ENCODE measurements around the gene MEIOB. TPM values are rescaled to one million over a fixed set of nuclear protein-coding genes. Genes with fewer than 3 reads are reported as not detected.
"Not testable (repeated sequence)": the region's sequence is repeated elsewhere in the genome, so short reads cannot be mapped to it uniquely, and the experiment has no call there.

Gene MEIOB
- total and polyA plus RNA-seq, 8 donors, result 0.13 TPM; not detected in 7

DNA sequence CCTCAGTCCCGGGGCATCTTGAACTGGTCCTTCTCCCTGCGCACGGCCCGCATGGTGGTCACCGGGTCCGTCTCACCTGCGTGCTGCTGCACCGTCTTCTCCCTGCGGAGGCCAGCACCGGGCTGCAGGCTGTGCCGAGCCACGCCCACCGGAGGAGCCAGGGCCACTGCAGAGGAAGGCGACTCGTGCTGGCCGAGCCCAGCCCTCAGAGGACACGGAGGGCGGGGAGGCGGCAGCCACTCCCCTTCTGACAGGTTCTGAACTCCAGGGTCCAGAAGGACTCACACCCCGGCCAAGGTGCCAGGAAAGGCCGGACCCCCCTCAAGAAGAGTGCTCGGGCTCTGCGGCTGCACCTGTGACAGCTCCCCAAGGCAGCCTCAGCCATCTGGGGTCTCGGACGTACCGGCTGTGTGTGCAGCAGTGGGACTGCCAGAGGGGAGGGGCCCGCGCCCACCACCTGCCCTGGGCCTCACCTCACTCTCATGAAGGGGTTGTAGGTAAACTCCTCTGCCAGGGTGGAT lies 62.6 kb downstream of the MEIOB start:
- WGBS, 5 donors, result 44 to 82% (median 63%) methylated on average over 23 to 28 of the region's 28 CpGs

DNA sequence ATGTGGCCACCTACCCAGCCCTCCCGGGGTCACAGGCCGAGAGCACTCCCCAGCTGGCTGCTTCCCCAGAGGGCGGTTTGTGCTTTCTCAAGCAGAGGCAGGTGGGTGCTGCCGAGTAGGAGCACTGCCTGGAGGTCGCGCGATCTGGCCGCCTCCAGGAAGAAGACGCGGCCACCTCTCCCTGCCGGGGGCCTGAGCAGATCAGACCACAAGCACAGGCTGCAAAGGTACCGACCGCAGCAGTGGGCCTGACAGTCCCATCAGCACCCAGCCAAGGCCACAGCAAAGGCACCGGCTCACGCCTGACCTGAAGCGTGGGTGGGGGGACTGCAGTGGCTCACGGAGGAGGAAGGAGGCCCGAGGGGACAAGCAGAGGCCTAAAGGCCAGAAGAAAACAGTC lies 63.3 kb downstream of the MEIOB start:
- Histone ChIP-seq H3K27me3 (no peaks in the 10 kb centered on the region), H3K9me3 (no peaks in the 10 kb centered on the region), H3K4me1 (peaks cover 0 to 12% (median 10%) of the 10 kb centered on the region in 4 donors), H3K4me3 (no peak overlapping the region), H3K27ac (no peak overlapping the region), H3K36me3 (peaks cover 24 to 73% (median 56%) of the 10 kb centered on the region in 4 donors)
- WGBS, 5 donors, result 74 to 88% (median 81%) methylated on average over 14 to 18 of the region's 18 CpGs
- TF ChIP-seq POLR2A (IDR thresholded peaks at IDR 0.05), result no peak
- no peak for TF ChIP-seq EP300 (IDR thresholded peaks at IDR 0.05)
- TF ChIP-seq, protein P1, sequence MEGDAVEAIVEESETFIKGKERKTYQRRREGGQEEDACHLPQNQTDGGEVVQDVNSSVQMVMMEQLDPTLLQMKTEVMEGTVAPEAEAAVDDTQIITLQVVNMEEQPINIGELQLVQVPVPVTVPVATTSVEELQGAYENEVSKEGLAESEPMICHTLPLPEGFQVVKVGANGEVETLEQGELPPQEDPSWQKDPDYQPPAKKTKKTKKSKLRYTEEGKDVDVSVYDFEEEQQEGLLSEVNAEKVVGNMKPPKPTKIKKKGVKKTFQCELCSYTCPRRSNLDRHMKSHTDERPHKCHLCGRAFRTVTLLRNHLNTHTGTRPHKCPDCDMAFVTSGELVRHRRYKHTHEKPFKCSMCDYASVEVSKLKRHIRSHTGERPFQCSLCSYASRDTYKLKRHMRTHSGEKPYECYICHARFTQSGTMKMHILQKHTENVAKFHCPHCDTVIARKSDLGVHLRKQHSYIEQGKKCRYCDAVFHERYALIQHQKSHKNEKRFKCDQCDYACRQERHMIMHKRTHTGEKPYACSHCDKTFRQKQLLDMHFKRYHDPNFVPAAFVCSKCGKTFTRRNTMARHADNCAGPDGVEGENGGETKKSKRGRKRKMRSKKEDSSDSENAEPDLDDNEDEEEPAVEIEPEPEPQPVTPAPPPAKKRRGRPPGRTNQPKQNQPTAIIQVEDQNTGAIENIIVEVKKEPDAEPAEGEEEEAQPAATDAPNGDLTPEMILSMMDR (IDR thresholded peaks at IDR 0.05), result no peak
- no peak for TF ChIP-seq POLR2AphosphoS5 (IDR thresholded peaks at IDR 0.05)
- intact Hi-C loops (cut with DNase I; ENCODE audit: low total_unique reads), result no loop called here
- no peak for DNase-seq

More for the DNA sequence above, 62.6 kb downstream of the MEIOB start:
- Histone ChIP-seq H3K36me3 (peaks cover 24 to 76% (median 60%) of the 10 kb centered on the region in 4 donors), H3K27ac (no peak overlapping the region), H3K4me1 (peaks cover 0 to 12% (median 10%) of the 10 kb centered on the region in 4 donors), H3K4me3 (no peak overlapping the region), H3K9me3 (no peaks in the 10 kb centered on the region), H3K27me3 (no peaks in the 10 kb centered on the region)
- no peak for DNase-seq
- TF ChIP-seq, protein P1 (IDR thresholded peaks at IDR 0.05), result no peak
- TF ChIP-seq POLR2A (IDR thresholded peaks at IDR 0.05), result no peak
- no peak for TF ChIP-seq EP300 (IDR thresholded peaks at IDR 0.05)
- no peak for TF ChIP-seq POLR2AphosphoS5 (IDR thresholded peaks at IDR 0.05)
- intact Hi-C loops (cut with DNase I; ENCODE audit: low total_unique reads), result no loop called here

DNA sequence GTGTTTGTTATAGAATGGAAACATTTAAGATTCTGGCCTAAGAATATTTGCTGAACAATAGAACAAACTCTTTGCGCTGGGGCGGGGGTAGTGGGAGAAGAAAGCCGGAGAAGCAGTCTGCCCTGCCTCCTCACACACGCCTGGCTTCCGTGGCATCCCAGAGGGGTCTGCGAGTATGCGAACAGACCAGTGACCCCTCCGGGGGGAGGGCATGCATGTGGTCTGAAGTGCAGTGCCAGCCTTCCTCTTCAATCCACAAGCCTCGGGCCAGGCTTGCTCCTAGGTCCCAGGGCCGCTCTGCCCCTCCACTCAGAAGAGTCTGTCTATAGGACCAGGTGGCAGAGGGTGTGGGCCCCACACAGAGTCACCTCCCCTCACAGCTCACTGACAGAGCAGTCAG lies 64.3 kb downstream of the MEIOB start:
- peaks cover 24 to 67% (median 53%) of the 10 kb centered on the region in 4 donors for H3K36me3 ChIP-seq
- H3K4me3 ChIP-seq, result no peak overlapping the region
- intact Hi-C loops (cut with DNase I; ENCODE audit: low total_unique reads), result no loop called here
- 83 to 92% (median 88%) methylated on average over 8 to 10 of the region's 10 CpGs for WGBS, 5 donors
- no peak for DNase-seq
- H3K27me3 ChIP-seq, result no peaks in the 10 kb centered on the region
- peaks cover 0 to 7% (median 4%) of the 10 kb centered on the region in 4 donors for H3K4me1 ChIP-seq
- no peaks in the 10 kb centered on the region for H3K9me3 ChIP-seq
- no peak overlapping the region for H3K27ac ChIP-seq
- TF ChIP-seq POLR2AphosphoS5 (IDR thresholded peaks at IDR 0.05) (no peak), EP300 (IDR thresholded peaks at IDR 0.05) (no peak), POLR2A (IDR thresholded peaks at IDR 0.05) (no peak)
- TF ChIP-seq, protein P1 (IDR thresholded peaks at IDR 0.05), result no peak

DNA sequence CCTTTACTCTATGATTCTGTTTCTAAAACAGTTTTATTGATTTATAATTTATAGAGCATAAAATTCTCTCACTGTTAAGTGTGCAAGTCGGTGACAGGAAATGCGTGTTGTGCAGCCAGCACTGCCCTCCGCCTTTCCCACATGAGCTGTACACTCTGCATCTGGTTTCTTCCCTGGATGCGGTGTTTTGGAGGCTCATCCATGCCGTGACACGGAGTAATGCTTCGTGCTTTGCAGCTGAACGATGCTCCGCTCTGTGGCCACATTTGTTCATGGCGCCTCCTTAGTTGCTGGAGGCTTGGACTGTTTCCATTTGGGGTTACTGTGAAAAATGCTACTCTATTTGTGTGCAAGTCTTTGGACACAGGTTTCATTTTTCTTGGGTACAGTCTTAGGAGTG lies 71.3 kb downstream of the MEIOB start:
- TF ChIP-seq, protein P1 (IDR thresholded peaks at IDR 0.05), result no peak
- TF ChIP-seq POLR2AphosphoS5 (IDR thresholded peaks at IDR 0.05) (no peak), POLR2A (IDR thresholded peaks at IDR 0.05) (no peak), EP300 (IDR thresholded peaks at IDR 0.05) (no peak)
- intact Hi-C loops (cut with DNase I; ENCODE audit: low total_unique reads), result no loop called here
- Histone ChIP-seq H3K27me3 (no peaks in the 10 kb centered on the region), H3K4me3 (no peak overlapping the region), H3K27ac (no peak overlapping the region), H3K36me3 (peaks cover 0 to 16% (median 4%) of the 10 kb centered on the region in 4 donors), H3K4me1 (no peaks in the 10 kb centered on the region), H3K9me3 (peaks cover 0 to 13% (median 9%) of the 10 kb centered on the region in 4 donors)
- peak in 1 of 2 donors; percentile 1 for DNase-seq
- 81 to 89% (median 85%) methylated on average over 10 of the region's 10 CpGs for WGBS, 5 donors

DNA sequence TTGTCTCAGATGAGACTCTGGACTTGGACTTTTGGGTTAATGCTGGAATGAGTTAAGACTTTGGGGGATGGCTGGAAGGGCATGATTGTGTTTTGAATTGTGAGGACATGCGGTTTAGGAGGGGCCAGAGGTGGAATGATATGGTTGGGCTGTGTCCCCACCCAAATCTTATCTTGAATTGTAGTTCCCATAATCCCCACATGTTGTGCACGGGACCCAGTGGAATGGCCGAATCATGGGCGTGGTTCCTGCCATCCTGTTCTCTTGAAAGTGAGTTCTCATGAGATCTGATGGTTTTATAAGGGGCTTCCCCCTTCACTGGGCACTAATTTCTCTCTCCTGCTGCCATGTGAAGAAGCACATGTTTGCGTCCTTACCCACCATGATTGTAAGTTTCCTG lies 72.7 kb downstream of the MEIOB start:
- H3K27me3 ChIP-seq; H3K4me3 ChIP-seq; DNase-seq; intact Hi-C loops (cut with DNase I; ENCODE audit: low total_unique reads); H3K27ac ChIP-seq; H3K36me3 ChIP-seq; H3K4me1 ChIP-seq: not testable (repeated sequence)
- WGBS, 5 donors, result 43 to 82% (median 65%) methylated on average over 5 of the region's 5 CpGs
- H3K9me3 ChIP-seq, result peaks cover 0 to 13% (median 9%) of the 10 kb centered on the region in 4 donors

Data from stomach (tissue), 9 donors.